ENCODE measurements around the gene LRRTM2. TPM values are rescaled to one million over a fixed set of nuclear protein-coding genes. Genes with fewer than 3 reads are reported as not detected.

Gene LRRTM2
- total RNA-seq, 2 experiments from 2014 or later: not detected

GRCh38 chr5:138875552-138875875 lies 379 bp upstream of the LRRTM2 start:
- no peak overlapping the region for H3K27ac Mint-ChIP-seq
- intact Hi-C loops (cut with micrococcal nuclease): no loop called here
- no peak overlapping the region for H3K4me3 Mint-ChIP-seq
- DNase-seq: no peak
- CTCF ChIA-PET: interaction anchor here (0.7 kb wide), 1 partner anchor 147 kb away, joined by 5 read pairs; no protein-coding TSS in a partner anchor
- H3K9me3 Mint-ChIP-seq: no peaks in the 10 kb centered on the region
- H3K27me3 Mint-ChIP-seq (ENCODE audit: low read depth): peaks cover 35% of the 10 kb centered on the region
- no peaks in the 10 kb centered on the region for H3K36me3 Mint-ChIP-seq (ENCODE audit: low read depth)
- H3K4me1 Mint-ChIP-seq (ENCODE audit: low read depth): peaks cover 10% of the 10 kb centered on the region

GRCh38 chr5:138874241-138874640 lies 894 bp downstream of the LRRTM2 start:
- intact Hi-C loops (cut with micrococcal nuclease): no loop called here
- peaks cover 16% of the 10 kb centered on the region for H3K4me1 Mint-ChIP-seq (ENCODE audit: low read depth)
- CTCF ChIA-PET: no interaction called here
- no peak for DNase-seq
- peaks cover 31% of the 10 kb centered on the region for H3K27me3 Mint-ChIP-seq (ENCODE audit: low read depth)
- H3K9me3 Mint-ChIP-seq: no peaks in the 10 kb centered on the region
- no peaks in the 10 kb centered on the region for H3K36me3 Mint-ChIP-seq (ENCODE audit: low read depth)
- no peak overlapping the region for H3K27ac Mint-ChIP-seq
- no peak overlapping the region for H3K4me3 Mint-ChIP-seq

GRCh38 chr5:138873466-138874221 lies 1.5 kb downstream of the LRRTM2 start:
- Mint-ChIP-seq H3K4me3 (no peak overlapping the region), H3K4me1 (ENCODE audit: low read depth) (peaks cover 16% of the 10 kb centered on the region), H3K9me3 (no peaks in the 10 kb centered on the region), H3K27me3 (ENCODE audit: low read depth) (peaks cover 31% of the 10 kb centered on the region), H3K36me3 (ENCODE audit: low read depth) (no peaks in the 10 kb centered on the region), H3K27ac (no peak overlapping the region)
- no peak for DNase-seq
- CTCF ChIA-PET: no interaction called here
- intact Hi-C loops (cut with micrococcal nuclease): no loop called here

GRCh38 chr5:138872841-138873465 lies 2.2 kb downstream of the LRRTM2 start:
- Mint-ChIP-seq H3K36me3 (ENCODE audit: low read depth) (no peaks in the 10 kb centered on the region), H3K27ac (no peak overlapping the region), H3K9me3 (no peaks in the 10 kb centered on the region), H3K27me3 (ENCODE audit: low read depth) (peaks cover 31% of the 10 kb centered on the region), H3K4me1 (ENCODE audit: low read depth) (peaks cover 16% of the 10 kb centered on the region), H3K4me3 (no peak overlapping the region)
- no peak for DNase-seq
- CTCF ChIA-PET: no interaction called here
- intact Hi-C loops (cut with micrococcal nuclease): no loop called here

GRCh38 chr5:138870611-138871010 lies 4.5 kb downstream of the LRRTM2 start:
- intact Hi-C loops (cut with micrococcal nuclease): loop anchor here (1.0 kb wide), 1 partner anchor 392 kb away; no protein-coding TSS in a partner anchor
- CTCF ChIA-PET: no interaction called here
- DNase-seq: no peak
- H3K27me3 Mint-ChIP-seq (ENCODE audit: low read depth): peaks cover 29% of the 10 kb centered on the region
- no peak overlapping the region for H3K27ac Mint-ChIP-seq
- no peaks in the 10 kb centered on the region for H3K9me3 Mint-ChIP-seq
- no peak overlapping the region for H3K4me3 Mint-ChIP-seq
- H3K36me3 Mint-ChIP-seq (ENCODE audit: low read depth): no peaks in the 10 kb centered on the region
- peaks cover 16% of the 10 kb centered on the region for H3K4me1 Mint-ChIP-seq (ENCODE audit: low read depth)

- CTCF ChIA-PET: interaction anchor here (0.6 to 0.7 kb wide), 4 partner anchors 16 to 193 kb away, joined by 3 to 4 read pairs (median 3); no protein-coding TSS in a partner anchor
- Mint-ChIP-seq H3K27ac (no peak overlapping the region), H3K36me3 (ENCODE audit: low read depth) (no peaks in the 10 kb centered on the region), H3K9me3 (no peaks in the 10 kb centered on the region), H3K4me1 (ENCODE audit: low read depth) (peaks cover 16% of the 10 kb centered on the region), H3K27me3 (ENCODE audit: low read depth) (peaks cover 29% of the 10 kb centered on the region), H3K4me3 (no peak overlapping the region)
- DNase-seq: peak; percentile 9
- intact Hi-C loops (cut with micrococcal nuclease): no loop called here
These were observed 5.2 kb downstream of the LRRTM2 start for GRCh38 chr5:138869763-138870500.

- intact Hi-C loops (cut with micrococcal nuclease): no loop called here
- Mint-ChIP-seq H3K36me3 (ENCODE audit: low read depth) (no peaks in the 10 kb centered on the region), H3K27me3 (ENCODE audit: low read depth) (peaks cover 26% of the 10 kb centered on the region), H3K9me3 (peaks cover 1% of the 10 kb centered on the region), H3K4me3 (no peak overlapping the region), H3K4me1 (ENCODE audit: low read depth) (peaks cover 16% of the 10 kb centered on the region), H3K27ac (no peak overlapping the region)
- CTCF ChIA-PET: interaction anchor here (0.6 to 0.7 kb wide), 4 partner anchors 83 to 192 kb away, joined by 3 to 4 read pairs (median 3); no protein-coding TSS in a partner anchor
- DNase-seq: no peak
These were observed 6.1 kb downstream of the LRRTM2 start for GRCh38 chr5:138869038-138869437.

- Mint-ChIP-seq H3K27me3 (ENCODE audit: low read depth) (peaks cover 18% of the 10 kb centered on the region), H3K4me3 (no peak overlapping the region), H3K9me3 (peaks cover 7% of the 10 kb centered on the region), H3K4me1 (ENCODE audit: low read depth) (peaks cover 13% of the 10 kb centered on the region), H3K36me3 (ENCODE audit: low read depth) (no peaks in the 10 kb centered on the region), H3K27ac (no peak overlapping the region)
- intact Hi-C loops (cut with micrococcal nuclease): no loop called here
- CTCF ChIA-PET: no interaction called here
- no peak for DNase-seq
These were observed 8.1 kb downstream of the LRRTM2 start for GRCh38 chr5:138867011-138867410.

- CTCF ChIA-PET: no interaction called here
- peaks cover 9% of the 10 kb centered on the region for H3K27me3 Mint-ChIP-seq (ENCODE audit: low read depth)
- peaks cover 6% of the 10 kb centered on the region for H3K4me1 Mint-ChIP-seq (ENCODE audit: low read depth)
- no peak overlapping the region for H3K4me3 Mint-ChIP-seq
- no peak overlapping the region for H3K27ac Mint-ChIP-seq
- DNase-seq: no peak
- H3K36me3 Mint-ChIP-seq (ENCODE audit: low read depth): no peaks in the 10 kb centered on the region
- intact Hi-C loops (cut with micrococcal nuclease): no loop called here
- H3K9me3 Mint-ChIP-seq: no peaks in the 10 kb centered on the region
These were observed 22.0 kb downstream of the LRRTM2 start for GRCh38 chr5:138853132-138853531.

GRCh38 chr5:138850865-138851435 lies 24.2 kb downstream of the LRRTM2 start:
- H3K27ac Mint-ChIP-seq: no peak overlapping the region
- no peak for DNase-seq
- CTCF ChIA-PET: no interaction called here
- H3K27me3 Mint-ChIP-seq (ENCODE audit: low read depth): peaks cover 6% of the 10 kb centered on the region
- H3K4me1 Mint-ChIP-seq (ENCODE audit: low read depth): peaks cover 6% of the 10 kb centered on the region
- no peak overlapping the region for H3K4me3 Mint-ChIP-seq
- no peaks in the 10 kb centered on the region for H3K36me3 Mint-ChIP-seq (ENCODE audit: low read depth)
- intact Hi-C loops (cut with micrococcal nuclease): no loop called here
- H3K9me3 Mint-ChIP-seq: no peaks in the 10 kb centered on the region

- H3K9me3 Mint-ChIP-seq: no peaks in the 10 kb centered on the region
- H3K4me3 Mint-ChIP-seq: no peak overlapping the region
- no peak for DNase-seq
- no peaks in the 10 kb centered on the region for H3K36me3 Mint-ChIP-seq (ENCODE audit: low read depth)
- peaks cover 4% of the 10 kb centered on the region for H3K27me3 Mint-ChIP-seq (ENCODE audit: low read depth)
- intact Hi-C loops (cut with micrococcal nuclease): no loop called here
- H3K27ac Mint-ChIP-seq: no peak overlapping the region
- CTCF ChIA-PET: no interaction called here
- peaks cover 6% of the 10 kb centered on the region for H3K4me1 Mint-ChIP-seq (ENCODE audit: low read depth)
These were observed 25.3 kb downstream of the LRRTM2 start for GRCh38 chr5:138849882-138850281.

- intact Hi-C loops (cut with micrococcal nuclease): no loop called here
- no peaks in the 10 kb centered on the region for H3K36me3 Mint-ChIP-seq (ENCODE audit: low read depth)
- DNase-seq: no peak
- H3K27me3 Mint-ChIP-seq (ENCODE audit: low read depth): peaks cover 4% of the 10 kb centered on the region
- no peaks in the 10 kb centered on the region for H3K9me3 Mint-ChIP-seq
- H3K4me1 Mint-ChIP-seq (ENCODE audit: low read depth): peaks cover 6% of the 10 kb centered on the region
- H3K27ac Mint-ChIP-seq: no peak overlapping the region
- no peak overlapping the region for H3K4me3 Mint-ChIP-seq
- CTCF ChIA-PET: no interaction called here
These were observed 25.7 kb downstream of the LRRTM2 start for GRCh38 chr5:138849439-138849838.
